ENCODE measurements around the gene HELZ2.
"Not testable (repeated sequence)": the region's sequence is repeated elsewhere in the genome, so short reads cannot be mapped to it uniquely, and the experiment has no call there.

Gene HELZ2

DNA sequence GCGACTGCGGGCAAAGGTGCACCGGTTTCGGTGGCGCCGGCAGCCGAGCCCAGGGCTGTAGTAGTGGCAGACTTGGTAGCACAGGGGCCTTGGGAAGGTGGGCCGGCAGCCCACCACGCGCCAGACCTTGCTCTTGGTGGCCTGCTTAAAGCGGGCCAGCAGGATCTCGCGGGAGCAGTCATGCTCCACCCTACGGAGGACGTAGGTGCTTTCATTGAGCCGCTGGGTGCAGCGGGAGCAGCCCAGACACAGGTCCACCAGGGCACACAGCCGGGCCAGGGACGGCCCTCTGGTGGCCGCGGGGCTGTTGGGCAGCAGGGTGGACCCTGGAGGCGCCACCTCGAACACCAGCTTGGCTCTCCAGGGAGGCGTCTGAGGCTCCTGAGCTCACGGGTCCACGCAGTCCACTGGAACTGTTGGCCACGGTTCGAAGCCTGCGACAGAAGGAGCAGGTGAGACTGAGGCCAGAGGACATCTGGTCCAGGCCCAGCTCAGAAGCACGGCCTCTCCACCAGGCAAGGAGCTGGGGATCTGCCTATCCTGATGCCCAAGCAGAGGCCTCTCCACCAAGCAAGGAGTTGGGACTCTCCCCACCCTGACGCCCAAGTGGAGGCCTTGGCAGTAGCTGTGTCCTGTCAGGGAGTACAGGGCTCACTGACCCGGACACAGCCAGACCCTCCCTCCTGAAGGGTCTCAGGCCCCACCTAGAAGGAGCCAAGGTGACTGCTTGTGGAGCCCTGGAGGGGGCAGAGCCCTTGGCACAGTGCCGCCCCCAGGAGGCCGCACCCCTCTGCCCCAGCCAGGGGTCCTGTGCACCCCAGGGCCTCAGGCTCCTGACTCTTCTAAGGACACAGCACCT, 1.0 kb downstream of the HELZ2 start:
- in situ Hi-C loops (cut with HindIII; ENCODE audit: low sequenced_read_pairs) = no loop called here
- H3K4me3 ChIP-seq (ENCODE audit: low read depth, low read length) = peak overlapping the region; percentile 70
- TF ChIP-seq, protein P1, sequence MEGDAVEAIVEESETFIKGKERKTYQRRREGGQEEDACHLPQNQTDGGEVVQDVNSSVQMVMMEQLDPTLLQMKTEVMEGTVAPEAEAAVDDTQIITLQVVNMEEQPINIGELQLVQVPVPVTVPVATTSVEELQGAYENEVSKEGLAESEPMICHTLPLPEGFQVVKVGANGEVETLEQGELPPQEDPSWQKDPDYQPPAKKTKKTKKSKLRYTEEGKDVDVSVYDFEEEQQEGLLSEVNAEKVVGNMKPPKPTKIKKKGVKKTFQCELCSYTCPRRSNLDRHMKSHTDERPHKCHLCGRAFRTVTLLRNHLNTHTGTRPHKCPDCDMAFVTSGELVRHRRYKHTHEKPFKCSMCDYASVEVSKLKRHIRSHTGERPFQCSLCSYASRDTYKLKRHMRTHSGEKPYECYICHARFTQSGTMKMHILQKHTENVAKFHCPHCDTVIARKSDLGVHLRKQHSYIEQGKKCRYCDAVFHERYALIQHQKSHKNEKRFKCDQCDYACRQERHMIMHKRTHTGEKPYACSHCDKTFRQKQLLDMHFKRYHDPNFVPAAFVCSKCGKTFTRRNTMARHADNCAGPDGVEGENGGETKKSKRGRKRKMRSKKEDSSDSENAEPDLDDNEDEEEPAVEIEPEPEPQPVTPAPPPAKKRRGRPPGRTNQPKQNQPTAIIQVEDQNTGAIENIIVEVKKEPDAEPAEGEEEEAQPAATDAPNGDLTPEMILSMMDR (IDR thresholded peaks at IDR 0.05; ENCODE audit: low read depth, low read length, missing control alignments) = peak; percentile 27
- no peak for DNase-seq (ENCODE audit: low read depth)

GRCh38 chr20:63572071-63572787, 1.8 kb downstream of the HELZ2 start:
- in situ Hi-C loops (cut with HindIII; ENCODE audit: low sequenced_read_pairs) = no loop called here
- H3K4me3 ChIP-seq (ENCODE audit: low read depth, low read length) = no peak overlapping the region
- no peak for DNase-seq (ENCODE audit: low read depth)
- TF ChIP-seq, protein P1 (IDR thresholded peaks at IDR 0.05; ENCODE audit: low read depth, low read length, missing control alignments) = no peak

- DNase-seq (ENCODE audit: low read depth); in situ Hi-C loops (cut with HindIII; ENCODE audit: low sequenced_read_pairs); H3K4me3 ChIP-seq (ENCODE audit: low read depth, low read length): not testable (repeated sequence)
Observed at GRCh38 chr20:63571087-63571478, 3.0 kb downstream of the HELZ2 start.

DNA sequence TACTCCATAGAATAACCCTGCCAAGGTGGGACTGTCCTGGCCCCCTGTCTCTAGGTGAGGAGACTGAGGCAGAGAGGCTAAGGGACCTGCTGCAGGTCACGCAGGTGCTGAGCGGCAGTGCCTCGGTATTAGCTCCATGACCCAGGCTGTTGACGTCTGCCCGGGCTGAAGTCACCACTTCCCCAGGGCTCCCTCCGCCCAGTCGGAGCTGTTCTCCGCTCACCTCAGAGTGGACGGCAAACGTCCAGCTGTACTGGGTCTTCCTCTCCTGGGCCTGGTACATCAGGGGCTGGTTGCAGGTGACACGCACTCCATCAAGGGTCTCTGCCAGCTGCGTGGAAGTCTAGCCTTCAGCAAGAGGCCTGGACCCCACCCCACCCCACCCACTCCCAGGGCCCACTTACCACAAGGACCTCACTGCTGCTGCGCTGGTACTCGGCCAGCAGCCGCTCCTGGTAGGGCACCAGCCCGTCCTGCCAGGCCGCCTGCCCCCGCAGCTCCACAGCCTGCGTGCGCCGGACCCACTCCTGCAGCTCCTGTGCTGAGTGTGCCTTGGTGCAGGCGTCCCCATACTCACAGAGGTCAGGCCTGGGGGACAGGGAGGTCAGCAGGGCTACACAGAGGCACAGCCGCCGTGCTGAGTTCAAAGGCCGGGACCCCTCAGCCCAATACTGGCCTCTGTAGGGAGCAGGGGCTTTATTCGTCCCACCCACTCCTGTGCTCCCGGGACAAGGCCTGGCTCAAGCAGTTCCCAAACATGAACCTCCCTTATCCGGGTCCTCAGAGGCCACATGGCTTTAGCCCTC, 3.6 kb downstream of the HELZ2 start:
- TF ChIP-seq, protein P1 (IDR thresholded peaks at IDR 0.05; ENCODE audit: low read depth, low read length, missing control alignments) = no peak
- in situ Hi-C loops (cut with HindIII; ENCODE audit: low sequenced_read_pairs) = no loop called here
- no peak overlapping the region for H3K4me3 ChIP-seq (ENCODE audit: low read depth, low read length)
- DNase-seq (ENCODE audit: low read depth) = no peak

GRCh38 chr20:63568986-63569949, 4.8 kb downstream of the HELZ2 start:
- in situ Hi-C loops (cut with HindIII; ENCODE audit: low sequenced_read_pairs) = no loop called here
- no peak overlapping the region for H3K4me3 ChIP-seq (ENCODE audit: low read depth, low read length)
- TF ChIP-seq, protein P1 (IDR thresholded peaks at IDR 0.05; ENCODE audit: low read depth, low read length, missing control alignments) = no peak
- no peak for DNase-seq (ENCODE audit: low read depth)

DNA sequence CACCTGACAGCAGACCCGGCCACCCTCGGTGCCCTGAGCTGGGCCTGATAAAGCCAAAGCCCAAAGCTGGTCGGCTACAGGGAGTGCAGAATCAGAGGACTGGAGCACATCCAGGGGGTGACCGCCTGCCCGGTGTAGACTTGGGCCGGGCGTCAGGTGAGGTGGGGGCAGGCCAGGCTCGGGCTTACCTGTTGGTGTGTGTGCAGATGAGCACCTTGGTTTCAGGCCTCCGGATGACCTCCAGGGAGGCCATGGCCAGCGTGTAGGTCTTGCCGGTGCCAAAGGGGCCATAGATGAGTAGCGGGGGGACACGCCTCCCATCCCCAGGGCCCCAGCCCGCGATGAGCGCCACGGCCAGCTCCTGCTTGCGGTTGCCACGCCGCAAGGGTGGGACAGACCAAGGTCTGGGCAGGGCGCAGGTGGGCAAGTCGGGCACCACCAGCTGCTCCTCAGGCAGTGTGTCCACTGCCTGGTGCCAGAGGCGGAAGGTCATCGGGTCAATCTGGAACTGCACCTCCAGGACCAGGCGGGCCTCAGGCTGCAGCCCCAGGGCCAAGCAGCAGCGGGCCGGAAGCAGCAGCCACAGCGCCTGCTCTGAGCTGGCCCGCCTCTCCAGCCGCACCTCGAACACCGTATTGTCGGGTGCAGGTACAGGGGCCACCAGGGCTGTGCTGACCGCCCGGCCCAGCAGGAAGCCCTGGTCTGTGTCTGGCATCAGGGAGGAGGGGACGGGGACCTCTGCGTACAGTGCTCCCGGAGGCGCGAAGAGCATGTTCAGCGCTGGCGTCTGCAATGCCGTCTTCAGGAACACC, 5.7 kb downstream of the HELZ2 start:
- TF ChIP-seq, protein P1 (IDR thresholded peaks at IDR 0.05; ENCODE audit: low read depth, low read length, missing control alignments) = no peak
- no peak for DNase-seq (ENCODE audit: low read depth)
- in situ Hi-C loops (cut with HindIII; ENCODE audit: low sequenced_read_pairs) = no loop called here
- H3K4me3 ChIP-seq (ENCODE audit: low read depth, low read length) = no peak overlapping the region
